GM19438 (cell line): ENCODE data around the gene PGPEP1.
"Not testable (repeated sequence)": the region's sequence is repeated elsewhere in the genome, so short reads cannot be mapped to it uniquely, and the experiment has no call there.

ENCODE experiments used
- ATAC-seq: cut with Tn5 transposase; IDR thresholded peaks from one replicate; pipeline ENCODE4 v1.9.1; 2021; ENCODE audit warnings: low read depth; ENCODE audit not compliant: unreplicated experiment

Gene PGPEP1

DNA sequence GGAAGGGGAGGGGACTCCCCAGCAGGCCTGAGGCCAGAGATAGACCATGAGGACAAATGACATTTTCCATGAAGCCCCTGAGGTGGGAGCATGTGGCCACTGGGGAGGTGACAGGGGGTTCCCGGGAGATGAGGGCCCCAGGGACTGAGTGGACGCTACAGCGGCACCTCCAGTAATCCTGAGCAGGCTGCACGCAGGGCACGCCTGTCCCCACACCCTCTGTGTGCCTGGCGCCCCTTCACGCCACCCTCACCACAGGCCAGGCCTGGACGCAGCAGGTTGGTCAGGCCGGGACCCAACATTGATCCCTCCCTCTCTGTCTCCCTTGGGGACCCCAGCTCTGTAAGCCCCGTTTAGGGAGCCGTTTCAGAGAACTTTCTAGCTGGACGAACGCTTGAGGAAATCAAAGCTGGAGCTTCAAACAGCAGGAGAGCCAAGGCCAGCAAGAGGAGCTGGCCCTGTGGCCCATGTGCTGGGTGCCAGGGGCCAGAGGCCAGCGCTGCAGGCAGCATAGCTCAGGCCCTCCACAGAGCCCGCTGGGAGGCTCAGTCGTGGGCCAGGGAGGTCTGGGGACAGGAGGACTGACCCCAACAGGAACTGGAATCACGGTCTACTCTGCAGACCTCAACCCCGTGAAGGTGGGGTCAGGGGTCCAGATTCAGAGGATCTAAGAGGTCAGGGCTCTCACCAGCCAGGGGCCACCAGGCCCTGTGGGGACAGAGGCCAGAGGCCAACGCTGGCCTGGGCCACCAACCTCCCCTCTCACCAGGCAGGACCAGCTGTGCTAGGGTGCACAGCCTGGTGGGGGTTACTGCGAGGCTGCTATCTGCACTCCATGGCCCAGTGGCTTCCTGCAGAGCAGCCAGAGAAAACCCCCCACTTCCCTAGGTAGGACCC is 32.1 kb upstream of the PGPEP1 start:
- no peak for ATAC-seq

DNA sequence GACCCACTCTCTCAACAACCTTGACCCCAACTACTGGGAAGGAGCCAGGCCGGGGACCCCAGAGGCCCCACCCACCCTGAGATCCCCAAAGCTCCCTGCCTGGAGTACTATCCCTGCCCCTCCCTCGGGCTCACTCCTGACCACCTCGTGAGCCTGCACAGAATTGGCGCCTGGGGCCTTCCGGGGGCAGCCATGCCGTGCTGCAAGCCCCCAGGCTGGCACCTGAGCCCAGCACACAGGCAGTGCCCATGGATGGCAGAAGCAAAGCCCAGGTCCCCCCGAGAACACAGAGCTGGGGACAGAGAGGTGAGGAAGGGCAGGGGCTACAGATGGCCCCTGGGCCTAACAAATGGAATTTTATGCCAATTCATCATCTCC is 31.5 kb upstream of the PGPEP1 start:
- no peak for ATAC-seq

DNA sequence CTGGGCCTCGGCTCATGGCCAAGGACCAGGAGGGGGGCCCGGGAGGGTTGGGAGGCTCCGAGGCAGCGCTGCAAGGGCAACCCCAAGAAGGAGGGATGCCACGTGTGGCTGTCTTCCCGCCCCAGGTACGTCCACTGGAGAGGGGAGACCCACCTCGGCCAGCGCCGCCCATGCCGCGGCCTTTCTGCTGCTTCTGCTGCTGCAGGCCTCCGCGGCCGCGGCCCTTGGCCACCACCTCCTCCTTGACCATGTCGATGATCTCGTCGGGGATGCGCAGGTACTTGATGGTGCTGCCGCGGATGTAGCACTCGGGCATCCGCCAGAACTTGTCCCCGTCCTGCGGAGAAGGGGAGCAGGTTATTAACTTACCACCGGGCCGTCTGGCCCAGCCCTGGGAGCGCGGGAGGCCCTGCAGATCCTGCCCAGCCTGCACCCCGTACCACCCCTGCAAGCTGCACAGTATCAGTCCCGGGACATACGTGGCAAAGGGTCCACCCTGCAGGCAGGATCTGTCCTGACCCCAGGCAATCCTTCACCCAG is 30.8 kb upstream of the PGPEP1 start:
- ATAC-seq, result no peak

GRCh38 chr19:18310118-18310909 is 30.1 kb upstream of the PGPEP1 start:
- ATAC-seq, result no peak

DNA sequence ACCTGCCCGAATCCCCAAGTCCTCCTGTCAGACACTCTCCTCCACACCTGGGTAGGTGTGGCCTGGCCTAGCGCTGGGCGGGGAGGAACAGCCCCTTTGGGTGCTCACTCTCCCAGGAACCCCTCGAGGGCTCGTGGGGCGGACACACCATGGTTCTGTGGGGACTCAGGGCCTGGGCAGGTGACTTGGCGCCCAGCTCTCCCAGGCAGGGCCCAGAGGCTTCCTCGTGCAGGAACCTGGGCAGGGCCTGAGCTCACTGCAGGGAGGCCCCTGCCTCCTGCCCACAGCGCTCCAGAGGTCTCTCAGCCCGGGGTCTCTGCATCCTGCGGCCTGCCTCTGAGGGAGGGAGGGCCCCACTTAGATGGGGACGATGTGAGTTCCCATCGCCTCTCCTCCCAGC is 29.4 kb upstream of the PGPEP1 start:
- ATAC-seq, result no peak

- no peak for ATAC-seq
These were observed 28.8 kb upstream of the PGPEP1 start for GRCh38 chr19:18311502-18312091.

- no peak for ATAC-seq
These were observed 28.3 kb upstream of the PGPEP1 start for GRCh38 chr19:18312092-18312534.

DNA sequence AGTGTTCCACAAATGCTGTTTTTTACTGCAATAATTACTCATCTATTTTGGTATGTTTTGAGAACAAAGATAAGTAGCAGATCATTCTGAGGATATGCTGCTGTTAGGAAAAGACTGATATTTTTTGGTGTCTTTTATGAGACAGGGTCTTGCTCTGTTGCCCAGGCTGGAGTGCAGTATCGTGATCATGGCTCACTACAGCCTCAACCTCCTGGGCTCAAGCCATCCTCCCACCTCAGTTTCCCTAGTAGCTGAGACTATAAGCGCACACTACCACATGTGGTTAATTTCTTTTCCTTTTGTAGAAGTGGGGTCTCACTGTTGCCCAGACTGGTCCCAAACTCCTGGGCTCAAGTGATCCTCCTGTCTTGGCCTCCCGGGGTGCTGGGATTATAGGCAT is 27.0 kb upstream of the PGPEP1 start:
- no peak for ATAC-seq

GRCh38 chr19:18317961-18318800 is 22.2 kb upstream of the PGPEP1 start:
- ATAC-seq, result no peak

GRCh38 chr19:18319591-18320135 is 20.7 kb upstream of the PGPEP1 start:
- no peak for ATAC-seq

DNA sequence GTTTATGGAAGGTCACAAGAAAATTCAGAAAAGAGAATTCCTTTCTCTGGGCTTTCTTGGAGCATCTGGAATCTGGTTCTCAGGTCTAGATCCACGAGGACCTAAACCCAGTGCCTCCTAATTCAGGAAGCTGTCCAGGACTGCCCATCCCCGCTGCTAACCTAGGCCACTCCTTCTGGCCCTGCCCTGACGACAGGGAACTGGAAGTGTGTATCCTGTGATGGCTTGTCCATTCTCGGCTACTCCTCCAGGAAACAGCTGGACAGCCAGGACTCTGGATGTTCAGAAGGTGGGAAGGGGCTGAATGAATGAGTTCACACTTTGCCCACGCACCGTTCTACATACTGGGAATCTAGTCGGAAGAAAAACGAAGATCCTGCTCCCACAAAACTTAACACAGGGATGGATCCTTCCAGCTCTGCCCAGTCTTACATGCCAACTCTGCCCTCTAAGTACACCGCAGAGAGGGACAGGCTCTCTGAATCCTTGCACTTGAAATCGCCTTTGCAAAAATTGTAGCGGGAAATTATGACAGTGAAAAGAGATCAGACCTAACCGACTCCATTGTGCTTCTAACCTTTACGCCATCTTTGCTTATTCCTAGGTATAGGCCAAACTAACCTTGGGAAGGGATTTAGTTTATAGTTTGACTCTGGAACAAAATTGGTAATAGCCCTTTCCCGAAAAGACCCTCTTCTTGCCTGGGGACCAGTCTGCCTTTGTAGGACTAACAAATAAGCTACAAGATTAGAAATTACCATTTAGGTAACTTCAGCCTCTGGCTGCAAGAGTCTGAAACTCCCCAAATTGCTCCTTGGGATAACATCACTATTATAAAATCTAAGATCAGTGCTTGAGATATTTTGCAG is 19.3 kb upstream of the PGPEP1 start:
- no peak for ATAC-seq

GRCh38 chr19:18321734-18322102 is 18.7 kb upstream of the PGPEP1 start:
- ATAC-seq, result no peak

- no peak for ATAC-seq
These were observed 18.1 kb upstream of the PGPEP1 start for GRCh38 chr19:18322318-18322758.

GRCh38 chr19:18322759-18323460 is 17.5 kb upstream of the PGPEP1 start, which contains the start of gene LSM4:
Gene LSM4 (minus strand): TSS chr19:18323076. CDS start chr19:18323020, 56 bp downstream.
- ATAC-seq, result peak; percentile 91

DNA sequence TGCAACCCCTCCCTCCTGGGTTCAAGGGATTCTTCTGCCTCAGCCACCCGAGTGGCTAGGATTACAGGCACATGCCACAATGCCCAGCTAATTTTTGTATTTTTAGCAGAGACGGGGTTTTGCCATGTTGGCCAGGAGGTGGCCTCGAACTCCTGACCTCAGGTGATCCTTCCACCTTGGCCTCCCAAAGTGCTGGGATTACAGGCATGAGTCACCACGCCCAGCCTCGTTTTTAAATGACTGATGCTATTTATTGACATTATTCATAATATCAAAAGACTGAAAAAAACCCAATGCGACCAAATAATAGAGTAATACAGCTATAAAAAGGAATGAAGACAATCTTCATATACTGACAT is 16.0 kb upstream of the PGPEP1 start:
- ATAC-seq, result not testable (repeated sequence)

DNA sequence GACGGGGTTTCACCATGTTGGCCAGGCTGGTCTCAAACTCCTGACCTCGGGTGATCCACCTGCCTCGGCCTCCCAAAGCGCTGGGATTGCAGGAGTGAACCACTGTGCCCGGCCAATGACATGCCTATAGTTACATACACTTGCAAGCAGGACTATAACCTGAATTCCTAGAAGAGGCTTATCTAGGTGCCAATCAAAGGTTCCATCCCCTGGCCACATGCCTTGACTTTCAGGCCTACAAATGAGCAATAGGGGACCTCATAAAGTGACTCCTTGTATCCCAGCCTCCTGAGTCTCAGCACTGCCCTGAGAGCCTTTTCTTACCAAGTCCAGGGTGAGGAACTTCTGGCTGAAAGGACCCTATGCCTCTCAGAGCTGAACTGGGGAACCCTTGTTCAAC is 13.6 kb upstream of the PGPEP1 start:
- ATAC-seq, result no peak

GRCh38 chr19:18328340-18329034 is 11.9 kb upstream of the PGPEP1 start:
- ATAC-seq, result peak; percentile 90

DNA sequence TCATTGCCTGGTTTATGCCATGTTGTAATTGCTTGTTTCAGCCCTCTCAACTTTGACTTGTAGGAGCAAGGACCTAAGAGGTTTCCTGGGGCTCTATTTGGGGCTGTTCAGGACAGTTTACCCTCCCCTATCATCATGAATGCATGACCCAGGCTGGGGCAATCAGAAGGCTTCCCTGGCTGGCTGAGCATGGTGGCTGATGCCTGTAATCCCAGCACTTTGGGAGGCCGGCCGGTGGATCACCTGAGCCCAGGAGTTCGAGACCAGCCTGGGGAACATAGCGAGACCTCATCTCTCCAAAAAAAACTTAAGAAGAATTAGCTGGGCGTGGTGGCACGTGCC is 11.4 kb upstream of the PGPEP1 start:
- no peak for ATAC-seq
